Right atrium auricular region (tissue), 2 donors: ENCODE data around the gene RRP9. TPM values are rescaled to one million over a fixed set of nuclear protein-coding genes. Genes with fewer than 3 reads are reported as not detected.
A peak's percentile ranks its signal among the peaks of the same experiment; 100 is the strongest.

Experiments used
- DNase-seq: peaks from one replicate; pipeline ENCODE4 v3.0.0-alpha.2; 2019; ENCODE audit warnings: low spot score
- H3K27ac ChIP-seq, 2 donors: fragments of 200-600 bp; sonication (generic); 1 replicate in 1 of 2; 2 replicates in 1 of 2; pipeline ENCODE4 v1.5.1; 2016 to 2019
- H3K27me3 ChIP-seq, 2 donors: fragments of 200-600 bp; sonication (generic); one replicate each; pipeline versions ENCODE4 v1.5.1 to v1.6.0; 2017 to 2019
- H3K36me3 ChIP-seq: fragments of 200-600 bp; sonication (generic); one replicate; pipeline ENCODE4 v1.5.1; 2016
- H3K4me1 ChIP-seq, 2 donors: fragments of 200-600 bp; sonication (generic); one replicate each; pipeline versions ENCODE4 v1.5.1 to v1.6.0; 2017 to 2019
- H3K4me3 ChIP-seq, 2 donors: fragments of 200-600 bp; sonication (generic); 1 replicate in 1 of 2; 2 replicates in 1 of 2; pipeline ENCODE4 v1.5.1; 2017 to 2019; ENCODE audit warnings: mild to moderate bottlenecking in 1 of 2, moderate library complexity in 1 of 2
- H3K9me3 ChIP-seq, 2 donors: fragments of 200-600 bp; sonication (generic); one replicate each; pipeline ENCODE4 v1.5.1; 2019
- CTCF ChIP-seq, 2 donors: fragments of 200-600 bp; sonication (generic); IDR thresholded peaks; one replicate each; pipeline ENCODE4 v1.5.1; 2019; ENCODE audit warnings: antibody characterized with exemption in 2 of 2
- total RNA-seq, 2 donors: library from RNA; depleted of rRNA; stranded (reverse); fragments of >200 nt; gene quantifications; one replicate each; pipeline ENCODE4 v1.1.0, GENCODE V29; 2016

Gene RRP9
- total RNA-seq, 2 donors from 2014 or later = 6.3 to 11.1 TPM

DNA sequence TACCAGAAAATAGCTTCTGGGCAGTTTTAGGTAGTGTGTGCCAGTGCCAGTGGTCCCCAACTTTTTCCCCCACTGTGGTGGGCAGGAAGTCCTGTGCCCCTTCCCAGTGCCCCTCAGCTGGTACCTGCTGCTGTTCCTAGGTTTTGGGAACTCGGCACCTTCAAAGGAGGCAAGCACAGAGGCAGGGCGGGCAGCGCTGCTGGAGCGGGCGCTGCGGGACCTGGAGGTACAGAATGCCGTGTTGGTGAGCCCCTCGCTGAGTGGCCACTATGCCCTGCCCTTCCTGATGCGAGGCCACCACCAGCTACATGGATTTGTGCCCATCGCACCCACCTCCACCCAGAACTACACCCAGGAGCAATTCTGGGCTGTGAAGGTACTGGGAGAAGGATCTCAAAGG, 38.5 kb upstream of the RRP9 start:
- H3K4me3 ChIP-seq = no peak overlapping the region
- no peaks in the 10 kb centered on the region for H3K9me3 ChIP-seq
- no peak for DNase-seq
- TF ChIP-seq CTCF (IDR thresholded peaks at IDR 0.05) = no peak
- H3K4me1 ChIP-seq = peaks cover 0 to 31% of the 10 kb centered on the region in 2 donors
- no peaks in the 10 kb centered on the region for H3K27me3 ChIP-seq
- no peak overlapping the region for H3K27ac ChIP-seq
- no peaks in the 10 kb centered on the region for H3K36me3 ChIP-seq

GRCh38 chr3:51978143-51978502, 36.4 kb upstream of the RRP9 start:
- Histone ChIP-seq H3K4me1 (peaks cover 0 to 34% of the 10 kb centered on the region in 2 donors), H3K27ac (no peak overlapping the region), H3K4me3 (no peak overlapping the region), H3K9me3 (no peaks in the 10 kb centered on the region), H3K36me3 (no peaks in the 10 kb centered on the region), H3K27me3 (no peaks in the 10 kb centered on the region)
- DNase-seq = no peak
- TF ChIP-seq CTCF (IDR thresholded peaks at IDR 0.05) = no peak

- H3K27ac ChIP-seq = no peak overlapping the region
- H3K4me3 ChIP-seq = no peak overlapping the region
- no peaks in the 10 kb centered on the region for H3K9me3 ChIP-seq
- DNase-seq = no peak
- no peaks in the 10 kb centered on the region for H3K36me3 ChIP-seq
- TF ChIP-seq CTCF (IDR thresholded peaks at IDR 0.05) = no peak
- peaks cover 0 to 33% of the 10 kb centered on the region in 2 donors for H3K4me1 ChIP-seq
- H3K27me3 ChIP-seq = no peaks in the 10 kb centered on the region
These were observed 35.9 kb upstream of the RRP9 start for GRCh38 chr3:51977446-51978142.

- H3K4me3 ChIP-seq = peak overlapping the region; percentile 54 to 73
- H3K27me3 ChIP-seq = no peaks in the 10 kb centered on the region
- H3K9me3 ChIP-seq = no peaks in the 10 kb centered on the region
- TF ChIP-seq CTCF (IDR thresholded peaks at IDR 0.05) = peak in 1 of 2 donors; percentile 12
- peak; percentile 80 for DNase-seq
- H3K27ac ChIP-seq = peak overlapping the region; percentile 96 to 99
- H3K36me3 ChIP-seq = no peaks in the 10 kb centered on the region
- H3K4me1 ChIP-seq = peaks cover 0 to 25% of the 10 kb centered on the region in 2 donors
These were observed 34.3 kb upstream of the RRP9 start for GRCh38 chr3:51975852-51976549.

- Histone ChIP-seq H3K9me3 (no peaks in the 10 kb centered on the region), H3K4me3 (peak within 1 kb of the TSS; percentile 67 to 73), H3K4me1 (peaks cover 0 to 25% of the 10 kb centered on the region in 2 donors), H3K27me3 (no peaks in the 10 kb centered on the region), H3K27ac (peak within 1 kb of the TSS; percentile 96 to 99), H3K36me3 (no peaks in the 10 kb centered on the region)
- DNase-seq = peak; percentile 75
- TF ChIP-seq CTCF (IDR thresholded peaks at IDR 0.05) = peak in 1 of 2 donors; percentile 28
These were observed 33.5 kb upstream of the RRP9 start, which contains the start of gene ABHD14A for GRCh38 chr3:51974963-51975851. TSS of gene ABHD14A (plus strand) at chr3:51975064. CDS start at chr3:51975136, 72 bp downstream.
